ENCODE data around the gene PTPRA.
"Not testable (repeated sequence)": the region's sequence is repeated elsewhere in the genome, so short reads cannot be mapped to it uniquely, and the experiment has no call there.

The PTPRA gene

GRCh38 chr20:3010985-3011723 lies 137.9 kb downstream of the PTPRA start:
- no peak for DNase-seq

- no peak for DNase-seq
Observed at GRCh38 chr20:3011752-3012151, 138.5 kb downstream of the PTPRA start.

GRCh38 chr20:3013771-3014170 lies 140.5 kb downstream of the PTPRA start:
- no peak for DNase-seq

- DNase-seq: no peak
Observed at GRCh38 chr20:3014179-3014578, 140.9 kb downstream of the PTPRA start.

- no peak for DNase-seq
Observed at GRCh38 chr20:3014662-3015061, 141.4 kb downstream of the PTPRA start.

- not testable (repeated sequence) for DNase-seq
Observed at GRCh38 chr20:3015302-3015701, 142.0 kb downstream of the PTPRA start.

- DNase-seq: no peak
Observed at GRCh38 chr20:3021327-3021726, 148.0 kb downstream of the PTPRA start.

GRCh38 chr20:3021777-3022176 lies 148.5 kb downstream of the PTPRA start:
- no peak for DNase-seq

- DNase-seq: not testable (repeated sequence)
Observed at GRCh38 chr20:3022559-3023490, 149.5 kb downstream of the PTPRA start.

GRCh38 chr20:3027987-3028386 lies 154.7 kb downstream of the PTPRA start:
- no peak for DNase-seq

GRCh38 chr20:3031524-3032147 lies 158.4 kb downstream of the PTPRA start:
- no peak for DNase-seq

GRCh38 chr20:3032624-3033023 lies 159.3 kb downstream of the PTPRA start:
- no peak for DNase-seq

GRCh38 chr20:3037654-3038053 lies 164.4 kb downstream of the PTPRA start:
- DNase-seq: no peak

- DNase-seq: no peak
Observed at GRCh38 chr20:3038454-3038853, 165.2 kb downstream of the PTPRA start.

GRCh38 chr20:3039426-3039825 lies 166.1 kb downstream of the PTPRA start:
- no peak for DNase-seq

GRCh38 chr20:3040086-3040485 lies 166.8 kb downstream of the PTPRA start:
- DNase-seq: no peak

- DNase-seq: no peak
Observed at GRCh38 chr20:3041854-3042409, 168.7 kb downstream of the PTPRA start.

- no peak for DNase-seq
Observed at GRCh38 chr20:3042625-3043024, 169.3 kb downstream of the PTPRA start.

GRCh38 chr20:3043322-3043721 lies 170.0 kb downstream of the PTPRA start, which contains the start of gene GNRH2:
TSS of gene GNRH2 (plus strand) at chr20:3043622. CDS start at chr20:3044415, 793 bp downstream.
- DNase-seq: no peak

- no peak for DNase-seq
Observed at GRCh38 chr20:3044336-3044965, 171.2 kb downstream of the PTPRA start.

GRCh38 chr20:3045042-3045815 lies 171.9 kb downstream of the PTPRA start:
- no peak for DNase-seq
